GM12878 (cell line): ENCODE data around the gene MAP7. TPM values are rescaled to one million over a fixed set of nuclear protein-coding genes. Genes with fewer than 3 reads are reported as not detected.

Source experiments
- ATAC-seq: fragments of 200-7000 bp; cut with Tn5 transposase; 3 replicates; pipeline ENCODE4 v1.9.1; 2020; ENCODE audit warnings: mild to moderate bottlenecking, moderate library complexity
- BruUV-seq: library from RNA; stranded (reverse); fragments of 400-500 nt; replicated peaks from 2 replicates; lab custom pipeline; 2021; lab: Mats Ljungman, UMichigan
- CTCF ChIA-PET: fragments of 300-600 bp; sonication (Branson Sonifier 250); formaldehyde crosslinking; extraction: SDS; loops from one replicate; lab custom pipeline; 2021; ENCODE audit warnings: inconsistent platforms; lab: Yijun Ruan, JAX
- POLR2A ChIA-PET: fragments of 350-600 bp; formaldehyde crosslinking; extraction: SDS; loops from one replicate; lab custom pipeline; 2021; ENCODE audit warnings: inconsistent platforms; lab: Charles Lee
- RAD21 ChIA-PET: fragments of 300-600 bp; sonication (Branson Sonifier 250); formaldehyde crosslinking; loops from one replicate; lab custom pipeline; 2023; ENCODE audit warnings: antibody characterized with exemption; ENCODE audit not compliant: unreplicated experiment; lab: Charles Lee
- SMC1A ChIA-PET: fragments of 300-600 bp; sonication (Branson Sonifier 250); formaldehyde crosslinking; loops from one replicate; lab custom pipeline; 2023; ENCODE audit not compliant: unreplicated experiment, uncharacterized antibody; lab: Charles Lee
- DNase-seq: peaks from one replicate; pipeline ENCODE4 v3.0.0-alpha.2; 2011; ENCODE audit warnings: low read depth, low spot score
- FAIRE-seq: peaks from 3 replicates; lab custom pipeline; 2011; peaks lifted over from hg19 to GRCh38; lab: Jason Lieb, UNC
- H2AFZ ChIP-seq: 2 replicates; pipeline ENCODE4 v1.6.0; 2011; ENCODE audit warnings: low read depth, low read length, control low read depth; ENCODE audit not compliant: control insufficient read depth
- H3K27ac ChIP-seq: 2 replicates; pipeline ENCODE4 v1.5.1; 2011; ENCODE audit warnings: control low read depth; ENCODE audit not compliant: control insufficient read depth, insufficient read depth
- H3K27me3 ChIP-seq, 2 experiments: replicated peaks in 1 of 2; 2 replicates each; pipeline versions ENCODE4 v1.6.0 to v1.6.1; 2011; ENCODE audit warnings: low read length in 1 of 2; ENCODE audit not compliant: control insufficient read depth in 2 of 2, insufficient read depth in 2 of 2
- H3K36me3 ChIP-seq, 2 experiments: 2 replicates each; pipeline ENCODE4 v1.5.1; 2011; ENCODE audit warnings: low read length in 1 of 2; ENCODE audit not compliant: control insufficient read depth in 2 of 2, insufficient read depth in 2 of 2
- H3K4me1 ChIP-seq: 2 replicates; pipeline ENCODE4 v1.6.1; 2011; ENCODE audit warnings: mild to moderate bottlenecking, low read length, moderate library complexity, mixed read lengths; ENCODE audit not compliant: control insufficient read depth, insufficient read depth
- H3K4me2 ChIP-seq: 2 replicates; pipeline ENCODE4 v1.6.0; 2011; ENCODE audit warnings: control low read depth; ENCODE audit not compliant: control insufficient read depth, insufficient read depth
- H3K4me3 ChIP-seq: fragments of 200-600 bp; sonication (generic); 2 replicates; pipeline ENCODE4 v1.5.1; 2016
- H3K79me2 ChIP-seq: 2 replicates; pipeline ENCODE4 v1.6.0; 2011; ENCODE audit warnings: low read length; ENCODE audit not compliant: control insufficient read depth, insufficient read depth
- H3K9ac ChIP-seq: 2 replicates; pipeline ENCODE4 v1.8.0; 2011; ENCODE audit warnings: low read length, control low read depth, mixed read lengths; ENCODE audit not compliant: control insufficient read depth, insufficient read depth
- H3K9me3 ChIP-seq: replicated peaks from 3 replicates; pipeline ENCODE4 v1.5.1; 2011; ENCODE audit warnings: mild to moderate bottlenecking, low read length; ENCODE audit not compliant: control insufficient read depth, insufficient read depth
- H4K20me1 ChIP-seq: 2 replicates; pipeline ENCODE4 v1.6.0; 2011; ENCODE audit not compliant: control insufficient read depth, insufficient read depth
- BCL11A ChIP-seq: IDR thresholded peaks from 2 replicates; pipeline ENCODE4 v1.6.1; 2011; ENCODE audit warnings: low read depth, low read length
- BCLAF1 ChIP-seq: fragments of 450-650 bp; IDR thresholded peaks from 2 replicates; pipeline ENCODE4 v1.6.1; 2017; ENCODE audit warnings: antibody characterized with exemption, mild to moderate bottlenecking, moderate library complexity
- CBX3 ChIP-seq: fragments of 200-600 bp; sonication (generic); IDR thresholded peaks from 2 replicates; pipeline ENCODE4 v1.6.1; 2016; ENCODE audit warnings: low read depth, borderline replicate concordance
- CBX5 ChIP-seq: sonication (generic); IDR thresholded peaks from 2 replicates; pipeline ENCODE4 v1.6.1; 2016; ENCODE audit warnings: low read depth, moderate library complexity, mild to moderate bottlenecking, inconsistent platforms
- CREB1 ChIP-seq: IDR thresholded peaks from 2 replicates; pipeline ENCODE4 v1.6.1; 2012; ENCODE audit warnings: low read depth, mild to moderate bottlenecking, inconsistent platforms
- HDGF ChIP-seq: fragments of 450-650 bp; IDR thresholded peaks from 2 replicates; pipeline ENCODE4 v1.6.1; 2016; ENCODE audit warnings: antibody characterized with exemption
- JUND ChIP-seq: IDR thresholded peaks from 2 replicates; pipeline ENCODE4 v1.6.1; 2012; ENCODE audit warnings: low read depth, mild to moderate bottlenecking, low read length, improper control_type of control experiment, moderate library complexity
- KAT2A ChIP-seq: conservative IDR thresholded peaks from 2 replicates; pipeline ENCODE4 v1.6.1; 2011; ENCODE audit warnings: low read depth, low read length; ENCODE audit not compliant: control insufficient read depth
- PBX3 ChIP-seq: IDR thresholded peaks from 2 replicates; pipeline ENCODE4 v1.6.1; 2011; ENCODE audit warnings: mild to moderate bottlenecking, low read depth, low read length, moderate library complexity; ENCODE audit not compliant: insufficient replicate concordance
- POLR2AphosphoS5 ChIP-seq: IDR thresholded peaks from 2 replicates; pipeline ENCODE4 v1.6.1; 2011; ENCODE audit warnings: mild to moderate bottlenecking, low read length, inconsistent platforms
- RAD21 ChIP-seq: IDR thresholded peaks from 2 replicates; pipeline ENCODE4 v1.6.1; 2011; ENCODE audit warnings: mild to moderate bottlenecking, low read depth, low read length, moderate library complexity; ENCODE audit not compliant: insufficient read depth
- SIN3A ChIP-seq: IDR thresholded peaks from 2 replicates; pipeline ENCODE4 v1.6.1; 2012; ENCODE audit warnings: low read depth, low read length, improper control_type of control experiment
- YBX1 ChIP-seq: fragments of 450-650 bp; IDR thresholded peaks from 2 replicates; pipeline ENCODE4 v1.6.1; 2016; ENCODE audit warnings: antibody characterized with exemption
- WGBS: methylation state at CpG from one replicate; pipeline ENCODE4 v1.1.6; 2016; ENCODE audit warnings: low lambda C conversion rate; ENCODE audit not compliant: insufficient replicate concordance, insufficient coverage; ENCODE audit errors: missing lambda C conversion rate; 5-methylcytosine and 5-hydroxymethylcytosine counted together
- in situ Hi-C: fragments of 300-500 bp; cut with MboI; formaldehyde crosslinking; loops from 9 replicates; pipeline ENCODE4 v1.14.3; 2018; ENCODE audit warnings: mixed read lengths
- intact Hi-C: fragments of 100-400 bp; cut with micrococcal nuclease; formaldehyde crosslinking; loops from one replicate; pipeline ENCODE4 v1.14.2; 2022; ENCODE audit not compliant: unreplicated experiment
- polyA plus RNA-seq, 11 experiments: library from polyadenylated mRNA; depleted of rRNA in 4 of 11; unstranded in 6 of 11; stranded (reverse) in 5 of 11; fragments of >200 nt; fragmentation: Nextera tagmentation in 4 of 11; fragmentation: Illumina TruSeq in 1 of 11; extraction: Ambion mirVana in 4 of 11; extraction: Trizol in 1 of 11; gene quantifications; 1 replicate in 1 of 11; 2 replicates in 10 of 11; pipeline versions ENCODE4 v1.2.1 to v1.2.3, GENCODE V29; 2011 to 2016; ENCODE audit warnings: inconsistent platforms in 2 of 11, missing spikeins in 2 of 11, low read depth in 1 of 11
- total RNA-seq, 4 experiments: library from RNA; depleted of rRNA in 3 of 4; stranded (reverse); fragments of >200 nt in 3 of 4; fragmentation: Illumina TruSeq in 1 of 4; extraction: Trizol in 1 of 4; gene quantifications; 2 replicates each; pipeline versions ENCODE4 v1.2.1 to v1.2.3, GENCODE V29; 2013 to 2021

The MAP7 gene
- total and polyA plus RNA-seq, 10 of the 15 experiments (the other 5 are each of a cell fraction or from before 2014, with no cell fraction given): 0.04 to 0.17 (median 0.08) TPM; not detected in 2

GRCh38 chr6:136405420-136406029, 144.7 kb downstream of the MAP7 start:
- H3K36me3 ChIP-seq: no peaks in the 10 kb centered on the region
- WGBS: 62% methylated on average over 3 of the region's 3 CpGs
- ChIA-PET RAD21 (no interaction called here), SMC1A (no interaction called here), POLR2A (no interaction called here), CTCF (interaction anchor here (2.2 kb wide), 1 partner anchor 19 kb away, joined by 6 read pairs; no protein-coding TSS in a partner anchor)
- H3K9ac ChIP-seq: no peak overlapping the region
- H4K20me1 ChIP-seq: no peaks in the 10 kb centered on the region
- H2AFZ ChIP-seq: no peak overlapping the region
- no peak for TF ChIP-seq YBX1
- no peak for TF ChIP-seq CBX3
- TF ChIP-seq RAD21: no peak
- H3K79me2 ChIP-seq: no peaks in the 10 kb centered on the region
- in situ Hi-C loops: no loop called here
- no peak overlapping the region for H3K4me2 ChIP-seq
- H3K27me3 ChIP-seq: no peaks in the 10 kb centered on the region
- DNase-seq (no peak), ATAC-seq (no peak), FAIRE-seq (no peak)
- no peaks in the 10 kb centered on the region for H3K9me3 ChIP-seq
- intact Hi-C loops: no loop called here
- H3K4me3 ChIP-seq: no peak overlapping the region
- H3K27ac ChIP-seq: no peak overlapping the region
- peaks cover 3% of the 10 kb centered on the region; the same call in 1 of the 2 replicates for H3K4me1 ChIP-seq
- BruUV-seq: no TSS peak

GRCh38 chr6:136404627-136405419, 145.4 kb downstream of the MAP7 start:
- ChIA-PET SMC1A (no interaction called here), POLR2A (no interaction called here), CTCF (interaction anchor here (2.2 kb wide), 1 partner anchor 18 kb away, joined by 6 read pairs; no protein-coding TSS in a partner anchor), RAD21 (no interaction called here)
- H3K9me3 ChIP-seq: no peaks in the 10 kb centered on the region
- 28% methylated on average over 6 of the region's 6 CpGs for WGBS
- no TSS peak for BruUV-seq
- no peaks in the 10 kb centered on the region for H3K79me2 ChIP-seq
- no peak overlapping the region for H3K4me2 ChIP-seq
- H3K4me3 ChIP-seq: no peak overlapping the region
- H3K36me3 ChIP-seq: no peaks in the 10 kb centered on the region
- no peak for FAIRE-seq
- H2AFZ ChIP-seq: no peak overlapping the region
- no peak overlapping the region for H3K9ac ChIP-seq
- H3K4me1 ChIP-seq: no peaks in the 10 kb centered on the region; the same call in 1 of the 2 replicates
- ATAC-seq: no peak
- in situ Hi-C loops (no loop called here), intact Hi-C loops (no loop called here)
- DNase-seq: no peak
- H4K20me1 ChIP-seq: no peaks in the 10 kb centered on the region
- H3K27me3 ChIP-seq: no peaks in the 10 kb centered on the region
- no peak overlapping the region for H3K27ac ChIP-seq
- TF ChIP-seq BCL11A (no peak), HDGF (no peak), PBX3 (no peak), SIN3A (no peak), BCLAF1 (no peak), CBX3 (no peak), POLR2AphosphoS5 (no peak), CREB1 (no peak), KAT2A (no peak), JUND (no peak), CBX5 (no peak)
